OCI-LY3 (cell line): ENCODE results near the gene CNDP1.

ENCODE experiments used
- EZH2phosphoT487 ChIP-seq: fragments of 200-600 bp; shearing (Covaris generic); IDR thresholded peaks from 2 replicates; pipeline ENCODE4 v1.6.1; 2018; ENCODE audit warnings: antibody characterized with exemption, mixed run types, low read depth
- TF ChIP-seq, protein P1 (sequence below): fragments of 200-600, 300-600 bp; sonication (generic); IDR thresholded peaks from 2 replicates; pipeline ENCODE4 v1.5.1; 2014; ENCODE audit warnings: antibody characterized with exemption, low read length, low read depth

DNA sequence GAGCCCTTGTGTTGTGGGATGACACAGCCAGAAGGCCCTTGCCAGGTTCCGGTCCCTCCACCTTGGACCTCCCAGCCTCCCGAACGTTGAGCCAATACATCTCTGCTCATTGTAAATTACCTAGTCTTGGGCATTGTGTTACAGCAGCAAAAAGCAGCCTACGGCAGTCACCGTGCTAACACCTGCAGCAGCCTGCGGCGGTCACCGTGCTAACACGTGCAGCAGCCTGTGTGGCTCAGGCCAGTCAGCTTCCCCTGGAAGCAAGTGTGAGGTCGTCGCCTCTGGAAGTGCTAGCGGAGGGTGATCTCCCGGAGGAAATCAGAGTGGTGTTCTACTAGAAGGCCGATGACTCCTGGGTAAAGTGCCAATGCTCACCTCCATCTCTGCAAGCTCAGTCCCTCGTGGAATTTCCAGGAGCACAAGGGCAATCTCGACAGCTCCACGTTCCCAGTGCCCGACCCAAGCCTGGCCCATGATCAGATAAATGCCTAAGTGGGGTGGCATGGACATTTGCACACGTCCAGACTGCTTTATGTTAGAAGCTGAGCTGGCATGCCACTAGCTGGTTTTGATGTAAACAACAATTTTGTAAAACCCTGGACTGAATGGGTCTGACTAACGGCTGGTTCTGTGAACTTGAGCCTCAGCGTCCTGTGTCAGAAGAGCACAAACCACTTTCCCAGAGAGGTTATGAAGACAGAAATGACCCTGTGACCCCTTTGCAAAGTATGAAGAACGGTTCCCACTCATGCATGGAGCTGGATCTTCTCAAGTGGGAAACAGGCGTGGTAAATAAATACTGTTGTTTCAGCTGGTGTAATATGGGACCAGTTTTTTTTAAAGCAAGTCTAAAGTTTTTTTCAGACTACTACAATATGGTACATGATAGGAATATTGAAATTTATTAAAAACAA lies 11.4 kb upstream of the CNDP1 start:
- TF ChIP-seq, protein P1, sequence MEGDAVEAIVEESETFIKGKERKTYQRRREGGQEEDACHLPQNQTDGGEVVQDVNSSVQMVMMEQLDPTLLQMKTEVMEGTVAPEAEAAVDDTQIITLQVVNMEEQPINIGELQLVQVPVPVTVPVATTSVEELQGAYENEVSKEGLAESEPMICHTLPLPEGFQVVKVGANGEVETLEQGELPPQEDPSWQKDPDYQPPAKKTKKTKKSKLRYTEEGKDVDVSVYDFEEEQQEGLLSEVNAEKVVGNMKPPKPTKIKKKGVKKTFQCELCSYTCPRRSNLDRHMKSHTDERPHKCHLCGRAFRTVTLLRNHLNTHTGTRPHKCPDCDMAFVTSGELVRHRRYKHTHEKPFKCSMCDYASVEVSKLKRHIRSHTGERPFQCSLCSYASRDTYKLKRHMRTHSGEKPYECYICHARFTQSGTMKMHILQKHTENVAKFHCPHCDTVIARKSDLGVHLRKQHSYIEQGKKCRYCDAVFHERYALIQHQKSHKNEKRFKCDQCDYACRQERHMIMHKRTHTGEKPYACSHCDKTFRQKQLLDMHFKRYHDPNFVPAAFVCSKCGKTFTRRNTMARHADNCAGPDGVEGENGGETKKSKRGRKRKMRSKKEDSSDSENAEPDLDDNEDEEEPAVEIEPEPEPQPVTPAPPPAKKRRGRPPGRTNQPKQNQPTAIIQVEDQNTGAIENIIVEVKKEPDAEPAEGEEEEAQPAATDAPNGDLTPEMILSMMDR = no peak
- no peak for TF ChIP-seq EZH2phosphoT487
